ENCODE data around the gene SCN7A. TPM values are rescaled to one million over a fixed set of nuclear protein-coding genes. Genes with fewer than 3 reads are reported as not detected.

SCN7A gene
- total RNA-seq, 1 experiment from 2014 or later, result 0.17 TPM

- DNase-seq (ENCODE audit: low spot score) (no peak), ATAC-seq (no peak)
- H3K36me3 Mint-ChIP-seq, result no peaks in the 10 kb centered on the region
- CTCF ChIA-PET, result interaction anchor here (1.6 kb wide), 1 partner anchor 37 kb away, joined by 4 read pairs; no protein-coding TSS in a partner anchor
- 0 out of 2 replicates have a peak, but pooled peaks cover 1% of the 10 kb centered on the region for H3K4me1 Mint-ChIP-seq
- no peak for TF ChIP-seq NFYB (CRISPR knock-in tag; conservative IDR thresholded peaks at IDR 0.05; ENCODE audit: low read depth)
- TF ChIP-seq SOX15 (CRISPR knock-in tag; IDR thresholded peaks at IDR 0.05), result no peak
- TF ChIP-seq NR3C1 (CRISPR knock-in tag; conservative IDR thresholded peaks at IDR 0.05; ENCODE audit: low read depth), result no peak
- no peak for TF ChIP-seq GRHL2 (CRISPR knock-in tag; IDR thresholded peaks at IDR 0.05; ENCODE audit: insufficient replicate concordance, severe bottlenecking)
- TF ChIP-seq ZNF396 (CRISPR knock-in tag; IDR thresholded peaks at IDR 0.05; ENCODE audit: borderline replicate concordance), result no peak
- TF ChIP-seq IRF1 (CRISPR knock-in tag; IDR thresholded peaks at IDR 0.05), result no peak
- no peak for TF ChIP-seq TCF7 (CRISPR knock-in tag; IDR thresholded peaks at IDR 0.05; ENCODE audit: low read depth)
- TF ChIP-seq NFE2L1 (CRISPR knock-in tag; IDR thresholded peaks at IDR 0.05), result no peak
- TF ChIP-seq GTF2I (CRISPR knock-in tag; conservative IDR thresholded peaks at IDR 0.05), result no peak
- no peak for TF ChIP-seq E2F4 (CRISPR knock-in tag; IDR thresholded peaks at IDR 0.05; ENCODE audit: borderline replicate concordance, low read depth)
- no peak for TF ChIP-seq CREB1 (CRISPR knock-in tag; IDR thresholded peaks at IDR 0.05)
- no peak for TF ChIP-seq KAT7 (CRISPR knock-in tag; IDR thresholded peaks at IDR 0.05; ENCODE audit: borderline replicate concordance)
- no peak for TF ChIP-seq ZNF121 (CRISPR knock-in tag; IDR thresholded peaks at IDR 0.05)
- TF ChIP-seq ZNF423 (CRISPR knock-in tag; IDR thresholded peaks at IDR 0.05), result no peak
- TF ChIP-seq MLX (CRISPR knock-in tag; IDR thresholded peaks at IDR 0.05), result no peak
- no peak for TF ChIP-seq ZSCAN18 (CRISPR knock-in tag; IDR thresholded peaks at IDR 0.05)
- no peak overlapping the region for H3K27ac Mint-ChIP-seq
- POLR2A ChIA-PET, result no interaction called here
- H3K4me3 Mint-ChIP-seq, result no peak overlapping the region
- H3K9me3 Mint-ChIP-seq, result no peaks in the 10 kb centered on the region
- H3K27me3 Mint-ChIP-seq (ENCODE audit: low read depth), result no peaks in the 10 kb centered on the region
Measured at GRCh38 chr2:166382448-166382847, 111.6 kb downstream of the SCN7A start.

GRCh38 chr2:166380615-166381014, 113.4 kb downstream of the SCN7A start:
- DNase-seq (ENCODE audit: low spot score), result no peak
- ATAC-seq, result no peak
- ChIA-PET POLR2A (no interaction called here), CTCF (no interaction called here)
- peaks cover 9% of the 10 kb centered on the region for H3K4me1 Mint-ChIP-seq
- no peak overlapping the region for H3K4me3 Mint-ChIP-seq
- H3K27me3 Mint-ChIP-seq (ENCODE audit: low read depth), result no peaks in the 10 kb centered on the region
- H3K9me3 Mint-ChIP-seq, result no peaks in the 10 kb centered on the region
- no peaks in the 10 kb centered on the region for H3K36me3 Mint-ChIP-seq
- no peak overlapping the region for H3K27ac Mint-ChIP-seq
- TF ChIP-seq HMGXB4 (CRISPR knock-in tag; IDR thresholded peaks at IDR 0.05) (no peak), FOXJ3 (CRISPR knock-in tag; IDR thresholded peaks at IDR 0.05; ENCODE audit: borderline replicate concordance) (no peak), TCF7 (CRISPR knock-in tag; IDR thresholded peaks at IDR 0.05; ENCODE audit: low read depth) (no peak), TEAD4 (CRISPR knock-in tag; IDR thresholded peaks at IDR 0.05) (no peak), ESRRA (CRISPR knock-in tag; IDR thresholded peaks at IDR 0.05; ENCODE audit: borderline replicate concordance) (no peak), ZNF263 (CRISPR knock-in tag; IDR thresholded peaks at IDR 0.05; ENCODE audit: low read depth) (no peak), GTF2I (CRISPR knock-in tag; conservative IDR thresholded peaks at IDR 0.05) (no peak), USF1 (CRISPR knock-in tag; IDR thresholded peaks at IDR 0.05) (no peak), ZNF425 (CRISPR knock-in tag; conservative IDR thresholded peaks at IDR 0.05) (no peak), NFE2L1 (CRISPR knock-in tag; IDR thresholded peaks at IDR 0.05) (no peak), FOXK1 (CRISPR knock-in tag; IDR thresholded peaks at IDR 0.05) (no peak), E2F4 (CRISPR knock-in tag; IDR thresholded peaks at IDR 0.05; ENCODE audit: borderline replicate concordance, low read depth) (no peak), TEAD1 (CRISPR knock-in tag; IDR thresholded peaks at IDR 0.05) (no peak), MXD4 (CRISPR knock-in tag; IDR thresholded peaks at IDR 0.05; ENCODE audit: borderline replicate concordance) (no peak)

Data from WTC11 (cell line).